Heart left ventricle (tissue), 16 donors: ENCODE data around the gene ATP1A2. TPM values are rescaled to one million over a fixed set of nuclear protein-coding genes. Genes with fewer than 3 reads are reported as not detected.
A peak's percentile ranks its signal among the peaks of the same experiment; 100 is the strongest.

Experiments
- ATAC-seq, 4 donors: fragments of 200-7000 bp; cut with Tn5 transposase; one replicate each; pipeline ENCODE4 v1.9.1; 2020 to 2022; ENCODE audit warnings: moderate library complexity in 4 of 4, mild to moderate bottlenecking in 3 of 4, moderate number of reproducible peaks in 1 of 4
- DNase-seq, 5 donors: peaks; one replicate each; pipeline ENCODE4 v3.0.0-alpha.2; 2020
- H3K27ac ChIP-seq, 12 donors: fragments of 200-600 bp; sonication (generic) in 4 of 12; one replicate each; pipeline versions ENCODE4 v1.5.0 to v1.8.0; 2016 to 2022; ENCODE audit warnings: mild to moderate bottlenecking in 2 of 12
- H3K27me3 ChIP-seq, 9 donors: fragments of 200-600 bp; sonication (generic) in 2 of 9; one replicate each; pipeline versions ENCODE4 v1.5.1 to v1.8.0; 2016 to 2022; ENCODE audit warnings: mild to moderate bottlenecking in 3 of 9
- H3K36me3 ChIP-seq, 9 donors: fragments of 200-600 bp; sonication (generic) in 2 of 9; one replicate each; pipeline versions ENCODE4 v1.5.0 to v1.8.0; 2018 to 2022; ENCODE audit warnings: mild to moderate bottlenecking in 2 of 9
- H3K4me1 ChIP-seq, 12 donors: fragments of 200-600 bp; sonication (generic) in 4 of 12; one replicate each; pipeline versions ENCODE4 v1.5.0 to v1.8.0; 2016 to 2022; ENCODE audit warnings: mild to moderate bottlenecking in 3 of 12
- H3K4me3 ChIP-seq, 12 donors: fragments of 200-600 bp; sonication (generic) in 4 of 12; one replicate each; pipeline versions ENCODE4 v1.5.0 to v1.8.0; 2017 to 2022; ENCODE audit warnings: mild to moderate bottlenecking in 9 of 12, moderate library complexity in 4 of 12
- H3K9me3 ChIP-seq, 12 donors: fragments of 200-600 bp; sonication (generic) in 4 of 12; one replicate each; pipeline versions ENCODE4 v1.5.0 to v1.8.0; 2016 to 2022; ENCODE audit warnings: mild to moderate bottlenecking in 1 of 12
- CTCF ChIP-seq, 12 donors: fragments of 200-600 bp; sonication (generic) in 4 of 12; IDR thresholded peaks; one replicate each; pipeline versions ENCODE4 v1.5.0 to v1.8.0; 2018 to 2022; ENCODE audit warnings: antibody characterized with exemption in 12 of 12, mild to moderate bottlenecking in 5 of 12
- POLR2A ChIP-seq, 2 donors: fragments of 450-650 bp; IDR thresholded peaks; one replicate each; pipeline ENCODE4 v1.6.1; 2017; ENCODE audit warnings: antibody characterized with exemption in 2 of 2, mild to moderate bottlenecking in 2 of 2, moderate library complexity in 2 of 2
- WGBS, 4 donors: extraction: QIAGEN DNeasy Blood & Tissue Kit in 2 of 4; methylation state at CpG; one replicate each; pipeline versions ENCODE4 v1.1.5 to v1.1.7; 2013 to 2018; 5-methylcytosine and 5-hydroxymethylcytosine counted together
- intact Hi-C, 10 donors: fragments of 100-400 bp; cut with DNase I; formaldehyde crosslinking; loops; one replicate each; pipeline versions ENCODE4 v1.11.1 to v1.14.2; 2022
- polyA plus RNA-seq, 2 donors: library from polyadenylated mRNA; stranded (reverse); fragments of 200-250 nt; gene quantifications; one replicate each; pipeline ENCODE4 v1.2.3, GENCODE V29; 2013
- total RNA-seq, 9 donors: library from RNA; depleted of rRNA in 2 of 9; stranded (reverse); fragments of >200 nt in 2 of 9; fragmentation: NEBNext Ultra II Directional in 3 of 9; extraction: Animal tissue kit (Norgen Biotek cat#: 25700) in 3 of 9; gene quantifications; one replicate each; pipeline versions ENCODE4 v1.1.0 to v1.2.4, GENCODE V29; 2016 to 2023
- donor health status: ischemic (EF 13 %, LVEDD 7.1; RV severe dilation, severe dysfunction).
- donor health status: healthy with polysubstance abuse.
- donor health status: DM: no; HTN: yes; CAD: no.
- donor health status: DM: no; HTN: no; CAD: no.
- donor health status: ischemic (EF 25% LVEDD 6.9; RV normal size, moderate dysfunction).
- donor health status: ischemic (EF 25% LVEDD 5.7; RV mildly dilated, moderate dysfunction).
- donor health status: healthy.
- donor health status: DM: yes; HTN: yes; CAD: no.
- donor health status: ischemic (EF 35%, LVEDD 5.7; RV mildly dilated, moderate dysfunction).
- donor health status: nonischemic (EF 11% LVEDD 7.7; RV severe dilation, severe dysfunction).
- donor health status: DM: yes; HTN: yes; CAD: no.
- donor health status: PGD.
- donor health status: ischemic (EF 29% LVEDD 5.4; RV normal size, mild dysfunction).
- donor health status: nonischemic (EF 23%, LVEDD 6.1; RV moderate dilation, normal function).

ATP1A2 gene
- total and polyA plus RNA-seq, 11 donors = 29.5 to 393 (median 255) TPM

GRCh38 chr1:160069460-160070231 is 45.9 kb upstream of the ATP1A2 start, which contains the start of gene KCNJ10:
Gene KCNJ10 (minus strand): TSS chr1:160070160. CDS start chr1:160042532, 27,628 bp downstream.
- WGBS, 4 donors = 9 to 16% (median 11%) methylated on average over 19 to 32 of the region's 32 CpGs
- ATAC-seq (no peak), DNase-seq (no peak)
- TF ChIP-seq CTCF (IDR thresholded peaks at IDR 0.05) (no peak), POLR2A (IDR thresholded peaks at IDR 0.05) (no peak)
- intact Hi-C loops = no loop called here
- H3K27ac ChIP-seq = peak within 1 kb of the TSS in 2 of 12 donors; percentile 40 to 42
- no peaks in the 10 kb centered on the region for H3K9me3 ChIP-seq
- H3K36me3 ChIP-seq = no peaks in the 10 kb centered on the region
- H3K27me3 ChIP-seq = peaks cover 0 to 11% (median 0%) of the 10 kb centered on the region in 9 donors
- H3K4me3 ChIP-seq = peak within 1 kb of the TSS; percentile 29 to 71 (median 59)
- H3K4me1 ChIP-seq = peaks cover 0 to 14% (median 6%) of the 10 kb centered on the region in 12 donors

GRCh38 chr1:160070243-160071163 is 45.1 kb upstream of the ATP1A2 start:
- peaks cover 0 to 17% (median 6%) of the 10 kb centered on the region in 12 donors for H3K4me1 ChIP-seq
- 1 to 4% (median 2%) methylated on average over 39 to 46 of the region's 46 CpGs for WGBS, 4 donors
- H3K27me3 ChIP-seq = peaks cover 0 to 11% (median 0%) of the 10 kb centered on the region in 9 donors
- H3K27ac ChIP-seq = peak overlapping the region in 2 of 12 donors; percentile 40 to 42
- ATAC-seq = peak; percentile 88 to 97 (median 94)
- no peaks in the 10 kb centered on the region for H3K36me3 ChIP-seq
- H3K9me3 ChIP-seq = no peaks in the 10 kb centered on the region
- intact Hi-C loops = no loop called here
- peak overlapping the region; percentile 29 to 71 (median 59) for H3K4me3 ChIP-seq
- DNase-seq = peak; percentile 77 to 90 (median 86)
- TF ChIP-seq CTCF (IDR thresholded peaks at IDR 0.05) = no peak
- no peak for TF ChIP-seq POLR2A (IDR thresholded peaks at IDR 0.05)

- ATAC-seq (no peak), DNase-seq (no peak)
- intact Hi-C loops = no loop called here
- H3K9me3 ChIP-seq = no peaks in the 10 kb centered on the region
- H3K4me3 ChIP-seq = no peak overlapping the region
- 84 to 87% (median 85%) methylated on average over 5 of the region's 5 CpGs for WGBS, 4 donors
- peaks cover 0 to 25% (median 6%) of the 10 kb centered on the region in 12 donors for H3K4me1 ChIP-seq
- TF ChIP-seq CTCF (IDR thresholded peaks at IDR 0.05) (no peak), POLR2A (IDR thresholded peaks at IDR 0.05) (no peak)
- no peaks in the 10 kb centered on the region for H3K36me3 ChIP-seq
- H3K27me3 ChIP-seq = peaks cover 0 to 18% (median 0%) of the 10 kb centered on the region in 9 donors
- H3K27ac ChIP-seq = no peak overlapping the region
Observed at GRCh38 chr1:160071289-160071688, 44.3 kb upstream of the ATP1A2 start.
